ENCODE results near the gene ZNF362. TPM values are rescaled to one million over a fixed set of nuclear protein-coding genes. Genes with fewer than 3 reads are reported as not detected.

The ZNF362 gene
- total and polyA plus RNA-seq, 4 donors: 2.3 to 6.3 (median 5.4) TPM

GRCh38 chr1:33334081-33334552 is 77.8 kb downstream of the ZNF362 start:
- WGBS: 29% methylated on average over 17 of the region's 17 CpGs
- H3K4me1 ChIP-seq (ENCODE audit: control insufficient read depth in 4 of 4, insufficient read depth in 4 of 4, low read length in 3 of 4): peaks cover 21 to 62% (median 46%) of the 10 kb centered on the region in 4 donors
- H3K36me3 ChIP-seq (ENCODE audit: control insufficient read depth in 4 of 4, insufficient read depth in 3 of 4, low read depth in 1 of 4, low read length in 3 of 4): peaks cover 15 to 42% (median 39%) of the 10 kb centered on the region in 4 donors
- H3K9me3 ChIP-seq (ENCODE audit: control insufficient read depth in 4 of 4, low read length in 3 of 4): no peaks in the 10 kb centered on the region
- H3K4me3 ChIP-seq (ENCODE audit: low read depth in 1 of 3, low read length in 3 of 3): no peak overlapping the region
- DNase-seq (ENCODE audit: low spot score): no peak
- H3K27ac ChIP-seq (ENCODE audit: low read depth in 1 of 2, low read length in 2 of 2): peak overlapping the region; percentile 58 to 89
- peak overlapping the region in 1 of 2 donors; percentile 11 for H3K9ac ChIP-seq (ENCODE audit: low read depth in 1 of 2, low read length in 2 of 2)
- TF ChIP-seq CTCF (IDR thresholded peaks at IDR 0.05; ENCODE audit: low read depth, low read length, missing input control) (no peak), TAF1 (conservative IDR thresholded peaks at IDR 0.05) (no peak), YY1 (IDR thresholded peaks at IDR 0.05) (peak; percentile 56), ATF3 (IDR thresholded peaks at IDR 0.05) (no peak), SP1 (IDR thresholded peaks at IDR 0.05) (peak; percentile 75), JUND (IDR thresholded peaks at IDR 0.05) (peak; percentile 36 to 45), ZBTB33 (IDR thresholded peaks at IDR 0.05) (no peak), FOXA2 (IDR thresholded peaks at IDR 0.05) (no peak), RXRA (IDR thresholded peaks at IDR 0.05) (peak; percentile 86), REST (IDR thresholded peaks at IDR 0.05) (peak; percentile 82), EGR1 (IDR thresholded peaks at IDR 0.05; ENCODE audit: low read depth in 2 of 2) (no peak), GABPA (IDR thresholded peaks at IDR 0.05 in 1 of 2, conservative IDR thresholded peaks at IDR 0.05 in 1 of 2) (no peak), RAD21 (IDR thresholded peaks at IDR 0.05) (peak; percentile 4 to 39), NR2F2 (IDR thresholded peaks at IDR 0.05) (peak; percentile 63), HNF4A (conservative IDR thresholded peaks at IDR 0.05) (peak; percentile 75 to 77), FOXA1 (IDR thresholded peaks at IDR 0.05) (no peak), HNF4G (IDR thresholded peaks at IDR 0.05) (no peak), MAX (IDR thresholded peaks at IDR 0.05) (peak; percentile 55)
- no peaks in the 10 kb centered on the region for H3K27me3 ChIP-seq (ENCODE audit: control insufficient read depth in 4 of 4, insufficient read depth in 4 of 4, low read length in 3 of 4)

Measured in liver (tissue), 9 donors.